Fibroblast of skin of back (primary cell): ENCODE data around the gene ITSN2.

Experiments
- DNase-seq: peaks from one replicate; pipeline ENCODE4 v3.0.0-alpha.2; 2013

Gene ITSN2

GRCh38 chr2:24332791-24333540 is 27.4 kb downstream of the ITSN2 start:
- no peak for DNase-seq

DNA sequence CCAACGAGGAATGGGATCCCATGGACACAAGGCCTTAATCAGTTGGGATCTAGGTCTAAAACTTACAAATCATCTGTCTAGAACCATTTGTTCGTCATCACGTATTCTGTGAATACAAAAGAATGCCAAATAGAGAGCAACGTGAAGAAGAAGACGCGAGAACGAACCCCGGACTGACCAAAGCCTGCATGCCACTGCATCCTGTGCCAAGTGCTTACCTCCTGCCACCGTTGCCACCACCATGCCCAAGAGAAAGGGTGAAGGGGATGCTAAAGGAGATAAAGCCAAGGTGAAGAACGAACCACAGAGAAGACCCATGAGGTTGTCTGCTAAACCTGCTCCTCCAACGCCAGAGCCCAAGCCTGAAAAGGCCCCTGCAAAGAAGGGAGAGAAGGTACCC is 30.2 kb downstream of the ITSN2 start:
- DNase-seq = no peak

DNA sequence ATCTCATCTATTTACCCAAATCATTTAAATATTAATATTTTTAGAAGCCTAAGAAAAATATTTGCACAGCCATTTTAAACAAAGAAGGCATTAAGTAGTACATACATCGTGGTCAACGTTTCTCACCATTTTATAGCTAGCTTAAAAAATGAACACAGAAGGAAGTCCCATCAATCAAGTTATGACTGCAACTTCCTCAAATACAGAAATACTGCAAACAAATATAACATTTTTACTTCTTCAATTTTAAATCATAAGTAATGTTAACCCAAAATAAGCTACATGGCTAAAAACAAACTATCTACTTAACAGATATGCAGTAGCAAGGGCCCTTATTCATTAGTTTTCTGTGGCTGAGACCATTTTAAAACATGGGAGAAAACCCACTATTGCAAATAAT is 30.6 kb downstream of the ITSN2 start:
- DNase-seq = no peak

GRCh38 chr2:24328010-24328409 is 32.3 kb downstream of the ITSN2 start:
- no peak for DNase-seq

DNA sequence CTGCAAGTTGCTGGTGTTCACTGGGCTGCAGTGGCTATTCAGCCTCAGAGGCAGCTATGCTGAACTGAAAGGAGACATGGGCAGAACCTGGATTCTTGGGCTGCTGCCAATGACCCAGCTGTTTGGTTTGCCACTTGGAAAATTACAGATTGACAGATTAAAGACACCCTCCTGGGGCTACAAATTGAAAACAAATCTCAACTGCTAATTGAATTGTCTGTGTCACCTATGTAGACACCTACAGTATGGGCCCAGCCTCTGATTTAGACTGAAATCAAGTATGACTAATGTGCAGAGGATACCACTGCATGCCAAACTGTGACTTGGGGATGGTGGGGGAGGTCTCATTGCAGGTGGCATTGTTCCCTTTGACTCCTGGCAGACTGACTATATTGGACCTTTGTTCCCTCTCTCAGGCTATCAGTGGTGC is 42.8 kb downstream of the ITSN2 start:
- DNase-seq = no peak

DNA sequence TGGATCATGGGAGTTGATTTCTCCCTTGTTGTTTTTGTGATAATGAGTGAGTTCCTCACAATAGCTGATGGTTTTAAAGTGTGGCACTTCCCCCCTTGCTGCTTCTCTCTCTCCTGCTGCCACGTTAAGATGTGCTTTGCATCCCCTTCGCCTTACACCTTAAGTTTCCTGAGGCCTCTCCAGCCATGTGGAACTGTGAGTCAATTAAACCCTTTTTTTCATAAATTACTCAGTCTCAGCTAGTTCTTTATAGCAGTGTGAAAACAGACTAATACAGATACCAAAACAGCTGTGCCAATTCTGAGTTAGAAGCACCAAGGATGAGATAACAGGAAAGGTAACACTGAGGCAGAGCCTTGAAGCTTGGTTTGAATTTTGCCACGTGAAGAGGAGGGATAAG is 44.7 kb downstream of the ITSN2 start:
- no peak for DNase-seq

- peak; percentile 55 for DNase-seq
Measured at GRCh38 chr2:24313744-24314632, 46.3 kb downstream of the ITSN2 start.

DNA sequence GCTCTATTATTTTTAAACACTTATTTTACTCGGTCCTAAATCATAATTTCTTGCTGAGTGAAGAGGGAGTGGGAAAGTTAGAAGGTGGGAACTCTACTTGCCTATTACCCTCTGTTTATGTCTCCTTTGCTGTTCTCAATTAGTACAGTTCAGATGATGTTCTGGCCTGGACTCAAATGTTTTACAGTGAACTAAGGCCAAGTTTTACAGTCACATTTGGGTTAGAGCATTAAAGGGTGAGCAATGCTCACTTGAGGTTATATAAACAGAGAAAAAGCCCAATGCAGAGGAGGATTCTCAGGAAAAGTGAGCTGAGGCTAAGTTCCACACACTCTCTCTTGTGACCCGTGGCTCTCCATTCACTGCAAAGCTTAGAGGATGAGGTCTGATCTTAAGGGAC is 52.4 kb downstream of the ITSN2 start:
- no peak for DNase-seq

DNA sequence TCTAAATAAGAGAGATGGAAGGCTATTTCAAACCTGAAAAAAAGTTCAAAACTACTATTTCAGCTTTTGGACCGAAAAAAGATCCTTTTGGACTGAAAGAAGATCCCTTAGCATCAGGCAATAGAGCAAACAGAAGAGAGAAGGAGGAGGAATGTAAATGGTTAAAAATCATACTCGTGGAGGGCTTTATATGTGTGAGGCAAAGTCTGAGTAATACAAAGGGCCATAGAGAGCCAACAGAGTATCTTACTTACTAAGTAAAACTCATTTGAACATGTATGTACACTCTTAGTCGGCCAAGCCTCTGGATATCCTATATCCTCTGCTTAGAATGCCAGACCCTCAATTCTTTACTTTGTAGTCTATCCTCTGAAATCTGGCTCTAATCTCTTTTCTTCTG is 55.7 kb downstream of the ITSN2 start:
- no peak for DNase-seq

DNA sequence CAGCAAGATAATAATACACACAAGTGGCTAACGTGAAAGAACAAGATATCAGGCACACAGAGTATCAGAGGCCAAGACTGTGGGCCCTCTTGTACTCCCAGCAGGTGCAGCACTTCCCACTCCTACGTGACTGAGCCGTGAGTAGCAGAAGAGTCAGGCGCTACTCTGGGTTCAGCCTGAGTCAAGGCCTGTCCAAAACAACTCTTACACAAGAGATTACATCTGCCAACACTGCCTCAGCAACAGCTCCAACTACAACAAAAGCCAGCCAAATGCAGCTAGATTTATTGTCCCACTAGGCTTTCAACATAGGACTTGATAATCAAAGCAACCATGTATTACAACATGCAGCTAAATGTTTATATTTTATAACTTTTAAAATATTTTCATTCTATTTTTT is 56.2 kb downstream of the ITSN2 start:
- no peak for DNase-seq

DNA sequence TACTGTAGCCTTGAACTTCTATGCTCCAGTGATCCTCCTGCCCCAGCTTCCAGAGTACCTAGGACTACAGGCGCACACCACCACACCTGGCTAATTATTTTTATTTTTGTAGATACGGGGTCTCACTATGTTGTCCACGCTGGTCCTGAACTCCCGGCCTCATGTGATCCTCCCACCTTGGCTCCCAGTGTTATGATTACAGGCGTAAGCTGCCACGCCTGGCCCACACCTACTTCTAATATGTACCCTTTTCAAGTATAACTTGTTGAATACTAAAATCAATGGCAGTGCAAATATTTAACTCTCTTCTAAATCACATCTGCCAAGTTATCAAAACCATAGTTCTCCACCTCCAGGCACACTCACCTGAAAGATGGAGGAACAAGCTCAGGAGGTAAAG is 58.7 kb downstream of the ITSN2 start:
- no peak for DNase-seq

- DNase-seq = no peak
Measured at GRCh38 chr2:24297663-24298062, 62.7 kb downstream of the ITSN2 start.

GRCh38 chr2:24287171-24287570 is 73.2 kb downstream of the ITSN2 start:
- DNase-seq = no peak

GRCh38 chr2:24285484-24286152 is 74.7 kb downstream of the ITSN2 start:
- no peak for DNase-seq

DNA sequence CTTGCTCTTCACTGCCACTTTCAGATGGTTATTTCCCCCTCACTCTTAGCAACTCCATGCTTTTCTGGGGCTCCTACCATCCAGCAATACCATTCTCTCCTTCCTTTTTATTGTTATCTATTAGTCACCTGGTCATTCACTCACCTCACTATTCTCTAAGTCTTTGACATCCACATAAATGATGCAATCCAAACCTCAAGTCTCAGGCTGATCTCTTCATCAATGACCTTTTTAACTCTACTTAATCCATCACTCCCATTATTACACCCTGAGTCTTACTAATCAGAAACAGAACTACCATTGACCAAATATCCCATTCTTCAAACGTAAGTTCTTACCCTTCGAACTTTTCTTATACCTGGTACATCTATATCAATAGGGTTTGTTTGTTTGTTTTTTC is 79.7 kb downstream of the ITSN2 start:
- no peak for DNase-seq

DNA sequence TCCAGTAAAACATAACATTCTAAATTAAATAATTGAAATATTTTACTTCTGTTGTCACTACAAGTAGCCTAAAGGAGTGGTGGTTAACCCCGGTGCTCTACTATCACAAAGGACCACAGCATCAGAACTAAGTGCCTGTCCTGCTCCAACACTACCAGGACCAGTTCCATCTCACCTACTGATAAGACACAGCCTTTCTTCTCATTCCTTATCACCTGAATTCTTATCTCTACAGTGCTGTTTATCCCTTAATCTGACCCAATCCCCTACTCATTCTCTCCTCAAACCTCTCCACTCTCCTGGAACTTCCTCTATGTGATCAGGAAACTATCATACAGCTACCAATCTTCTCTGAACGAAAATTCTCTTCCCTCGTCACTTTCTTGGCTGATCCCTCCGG is 80.2 kb downstream of the ITSN2 start:
- no peak for DNase-seq

- no peak for DNase-seq
Measured at GRCh38 chr2:24276349-24276899, 83.9 kb downstream of the ITSN2 start.

DNA sequence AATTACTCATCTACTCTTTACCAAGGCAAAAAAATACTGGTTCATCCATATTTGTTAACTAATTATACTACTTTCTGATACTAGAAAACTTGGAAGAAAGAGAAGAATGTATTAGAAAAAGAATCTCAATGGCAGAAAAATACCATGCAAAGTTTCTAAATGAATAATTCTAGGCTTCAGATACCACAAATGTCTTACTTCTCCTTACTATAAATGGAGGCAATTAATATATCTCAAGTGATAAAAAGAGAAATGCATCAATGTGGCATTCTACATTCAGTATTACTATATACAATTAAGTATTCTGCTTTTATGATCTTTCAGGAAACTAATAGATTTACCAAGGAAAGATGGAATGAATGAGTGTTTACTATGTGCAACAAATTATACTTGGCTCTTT is 85.5 kb downstream of the ITSN2 start:
- no peak for DNase-seq

GRCh38 chr2:24273598-24273997 is 86.7 kb downstream of the ITSN2 start:
- no peak for DNase-seq

- no peak for DNase-seq
Measured at GRCh38 chr2:24272907-24273306, 87.4 kb downstream of the ITSN2 start.

DNA sequence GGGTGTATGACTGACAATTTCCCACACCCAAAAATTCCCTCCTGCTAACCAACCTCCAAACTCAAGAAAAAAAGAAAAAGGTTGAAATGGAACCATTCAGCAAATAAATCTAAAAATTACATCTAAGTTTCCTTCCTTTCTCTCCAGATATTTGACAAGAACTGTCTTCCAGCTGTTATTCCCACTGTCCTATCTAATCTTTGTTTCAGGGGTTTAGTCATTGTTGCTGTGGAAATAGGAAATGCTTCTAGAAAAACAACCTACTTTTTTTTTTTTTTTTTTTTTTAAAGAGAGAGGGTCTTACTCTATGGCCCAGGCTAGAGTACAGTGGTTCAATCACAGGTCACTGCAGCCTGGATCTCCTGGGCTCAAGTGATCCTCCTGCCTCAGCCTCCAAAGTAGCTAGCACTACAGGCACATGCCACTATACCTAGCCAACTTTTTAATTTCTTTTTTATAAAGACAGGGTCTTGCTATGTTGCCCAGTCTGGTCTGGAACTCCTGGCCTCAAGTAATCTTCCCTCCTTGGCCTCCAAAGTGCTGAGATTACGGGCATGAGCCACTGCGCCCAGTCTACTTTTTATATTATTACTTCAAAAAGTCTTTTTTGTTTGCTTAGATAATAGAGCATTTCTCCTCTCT is 88.1 kb downstream of the ITSN2 start:
- DNase-seq = no peak

DNA sequence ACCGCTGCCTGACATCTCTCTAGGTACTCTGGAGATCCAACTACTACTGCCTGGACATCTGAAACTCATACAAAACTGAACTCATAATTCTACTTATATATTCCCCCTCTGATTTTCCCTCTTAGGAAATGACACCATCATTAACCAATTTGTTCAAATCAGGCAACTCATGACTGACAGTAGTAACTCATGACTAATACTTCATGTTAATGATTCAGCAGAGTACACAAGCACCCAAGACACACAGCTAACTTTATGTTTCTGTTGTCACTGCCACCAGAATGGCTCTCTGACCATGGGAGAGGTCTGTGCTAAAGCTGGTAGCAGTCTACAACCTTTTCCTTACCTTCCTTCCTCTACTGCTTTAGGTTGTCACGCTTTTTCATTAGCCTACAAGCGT is 91.1 kb downstream of the ITSN2 start:
- peak; percentile 54 for DNase-seq

GRCh38 chr2:24265212-24265611 is 95.1 kb downstream of the ITSN2 start:
- DNase-seq = no peak
